IMR-90 (cell line): ENCODE results near the gene IL1A. TPM values are rescaled to one million over a fixed set of nuclear protein-coding genes. Genes with fewer than 3 reads are reported as not detected.

ENCODE experiments used
- ATAC-seq: fragments of 200-7000 bp; cut with Tn5 transposase; 2 replicates; pipeline ENCODE4 v1.9.1; 2020; ENCODE audit warnings: low read depth, mild to moderate bottlenecking, moderate library complexity
- Bru-seq: library from RNA; stranded (reverse); fragments of 400-500 nt; gene quantifications from one replicate; lab custom pipeline; 2021; lab: Mats Ljungman, UMichigan
- BruChase-seq, 2 experiments: library from RNA; stranded (reverse); fragments of 400-500 nt; gene quantifications; one replicate each; lab custom pipeline; 2021; lab: Mats Ljungman, UMichigan
- BruUV-seq: library from RNA; stranded (reverse); fragments of 400-500 nt; replicated peaks from 2 replicates; lab custom pipeline; 2021; lab: Mats Ljungman, UMichigan
- CTCF ChIA-PET: fragments of 300-600 bp; formaldehyde crosslinking; extraction: SDS; loops from one replicate; lab custom pipeline; 2021; ENCODE audit warnings: antibody characterized with exemption; lab: Yijun Ruan, JAX
- POLR2A ChIA-PET: fragments of 300-600 bp; sonication (Branson Sonifier 250); formaldehyde crosslinking; loops from one replicate; lab custom pipeline; 2022; ENCODE audit warnings: antibody characterized with exemption; ENCODE audit not compliant: unreplicated experiment; lab: Charles Lee
- DNase-seq: peaks from one replicate; pipeline ENCODE4 v3.0.0; 2013
- H2AFZ ChIP-seq: replicated peaks from 2 replicates; pipeline ENCODE3; 2013; ENCODE audit warnings: low read length, mild to moderate bottlenecking; ENCODE audit not compliant: poor library complexity
- H2AK5ac ChIP-seq: 2 replicates; pipeline ENCODE4 v1.6.1; 2013; ENCODE audit warnings: low read depth, low read length, inconsistent platforms
- H2AK9ac ChIP-seq: replicated peaks from 2 replicates; pipeline ENCODE3; 2013; ENCODE audit warnings: mild to moderate bottlenecking, low read depth, low read length, moderate library complexity; ENCODE audit not compliant: poor library complexity
- H2BK120ac ChIP-seq: 2 replicates; pipeline ENCODE4 v1.6.1; 2013; ENCODE audit warnings: low read depth, low read length, inconsistent platforms
- H2BK15ac ChIP-seq: 3 replicates; pipeline ENCODE4 v1.6.1; 2013; ENCODE audit warnings: low read depth, low read length, inconsistent platforms
- H2BK20ac ChIP-seq: 2 replicates; pipeline ENCODE4 v1.6.1; 2013; ENCODE audit warnings: low read depth, mild to moderate bottlenecking, inconsistent platforms, low read length, moderate library complexity
- H2BK5ac ChIP-seq: 2 replicates; pipeline ENCODE4 v1.6.1; 2013; ENCODE audit warnings: mild to moderate bottlenecking, low read depth, low read length, inconsistent platforms; ENCODE audit not compliant: poor library complexity, severe bottlenecking
- H3K14ac ChIP-seq: replicated peaks from 2 replicates; pipeline ENCODE4 v1.6.1; 2013; ENCODE audit warnings: low read depth, low read length, inconsistent platforms
- H3K18ac ChIP-seq: 2 replicates; pipeline ENCODE4 v1.6.1; 2013; ENCODE audit warnings: low read depth, low read length, control low read depth
- H3K23ac ChIP-seq: 2 replicates; pipeline ENCODE4 v1.6.1; 2013; ENCODE audit warnings: low read depth, low read length, inconsistent platforms
- H3K27ac ChIP-seq: 2 replicates; pipeline ENCODE4 v1.5.1; 2013; ENCODE audit warnings: mild to moderate bottlenecking, control low read depth, low read length; ENCODE audit not compliant: insufficient read depth
- H3K27me3 ChIP-seq: 2 replicates; pipeline ENCODE4 v1.6.1; 2013; ENCODE audit warnings: low read length; ENCODE audit not compliant: control insufficient read depth, insufficient read depth
- H3K36me3 ChIP-seq: 2 replicates; pipeline ENCODE4 v1.6.1; 2013; ENCODE audit warnings: low read length, mixed read lengths; ENCODE audit not compliant: control insufficient read depth, insufficient read depth
- H3K4ac ChIP-seq: 2 replicates; pipeline ENCODE4 v1.6.1; 2013; ENCODE audit warnings: low read depth, low read length, inconsistent platforms
- H3K4me1 ChIP-seq: 2 replicates; pipeline ENCODE4 v1.6.1; 2013; ENCODE audit warnings: low read length, mixed read lengths; ENCODE audit not compliant: control insufficient read depth, insufficient read depth
- H3K4me2 ChIP-seq: 2 replicates; pipeline ENCODE4 v1.6.1; 2013; ENCODE audit warnings: low read depth, mild to moderate bottlenecking, control low read depth, low read length, moderate library complexity
- H3K4me3 ChIP-seq: 2 replicates; pipeline ENCODE4 v1.5.1; 2013; ENCODE audit warnings: low read depth, mild to moderate bottlenecking, control low read depth, low read length, moderate library complexity; ENCODE audit not compliant: insufficient read depth
- H3K56ac ChIP-seq: 2 replicates; pipeline ENCODE4 v1.6.1; 2013; ENCODE audit warnings: low read length, inconsistent platforms; ENCODE audit not compliant: insufficient read depth; ENCODE audit errors: extremely low read depth
- H3K79me1 ChIP-seq, 2 experiments: 2 replicates each; pipeline ENCODE4 v1.6.1; 2013; ENCODE audit warnings: low read length in 2 of 2, inconsistent platforms in 1 of 2, low read depth in 1 of 2
- H3K9ac ChIP-seq: 2 replicates; pipeline ENCODE4 v1.6.1; 2013; ENCODE audit warnings: low read depth, low read length, control low read depth
- H3K9me1 ChIP-seq: 2 replicates; pipeline ENCODE4 v1.6.1; 2013; ENCODE audit warnings: low read length, inconsistent platforms; ENCODE audit not compliant: insufficient read depth
- H3K9me3 ChIP-seq: 2 replicates; pipeline ENCODE4 v1.6.1; 2013; ENCODE audit warnings: low read length; ENCODE audit not compliant: control insufficient read depth, insufficient read depth
- H4K20me1 ChIP-seq: 2 replicates; pipeline ENCODE4 v1.6.1; 2013; ENCODE audit warnings: low read length, inconsistent platforms; ENCODE audit not compliant: insufficient read depth
- H4K5ac ChIP-seq: 2 replicates; pipeline ENCODE4 v1.6.1; 2013; ENCODE audit warnings: mild to moderate bottlenecking, low read depth, low read length, control low read depth
- H4K8ac ChIP-seq, 2 experiments: 2 replicates each; pipeline ENCODE4 v1.6.1; 2013; ENCODE audit warnings: low read depth in 2 of 2, low read length in 2 of 2, control low read depth in 1 of 2, inconsistent platforms in 1 of 2
- H4K91ac ChIP-seq: 2 replicates; pipeline ENCODE4 v1.6.1; 2013; ENCODE audit warnings: low read depth, low read length, inconsistent platforms; ENCODE audit not compliant: insufficient read depth
- MAFK ChIP-seq: IDR thresholded peaks from 2 replicates; pipeline ENCODE4 v1.6.1; 2012; ENCODE audit warnings: low read depth, low read length, improper control_type of control experiment
- RFX5 ChIP-seq: IDR thresholded peaks from 2 replicates; pipeline ENCODE4 v1.8.0; 2012; ENCODE audit warnings: low read depth, mild to moderate bottlenecking, low read length, moderate library complexity
- SMC3 ChIP-seq: fragments of 150-350 bp; IDR thresholded peaks from 2 replicates; pipeline ENCODE4 v1.6.1; 2016; ENCODE audit warnings: low read depth, mild to moderate bottlenecking, antibody characterized with exemption, low read length, moderate library complexity
- WGBS, 2 experiments: methylation state at CpG; one replicate each; pipeline versions ENCODE4 v1.1.5 to v1.1.7; 2013; ENCODE audit warnings: missing lambda C conversion rate in 2 of 2; ENCODE audit not compliant: insufficient read length in 1 of 2; ENCODE audit errors: extremely low coverage in 2 of 2; 5-methylcytosine and 5-hydroxymethylcytosine counted together
- dilution Hi-C: fragments of 300-500 bp; cut with HindIII; formaldehyde crosslinking; loops from one replicate; pipeline ENCODE4 v1.14.3; 2018; ENCODE audit warnings: low sequenced_read_pairs; ENCODE audit not compliant: unreplicated experiment
- in situ Hi-C: fragments of 300-500 bp; cut with MboI; formaldehyde crosslinking; loops from 3 replicates; pipeline ENCODE4 v1.14.3; 2019; ENCODE audit warnings: low sequenced_read_pairs, inconsistent platforms, mixed read lengths
- intact Hi-C: fragments of 100-400 bp; cut with micrococcal nuclease; formaldehyde crosslinking; loops from 2 replicates; pipeline ENCODE4 v1.10.0; 2022
- long read RNA-seq: library from polyadenylated mRNA; unstranded; transcript quantifications from one replicate; pipeline ENCODE4 v2.0.0, GENCODE V29; 2021; ENCODE audit not compliant: unreplicated experiment
- polyA plus RNA-seq, 3 experiments: library from polyadenylated mRNA; depleted of rRNA; stranded (reverse); fragments of >200 nt; gene quantifications; 2 replicates each; pipeline ENCODE4 v1.2.3, GENCODE V29; 2012; ENCODE audit warnings: low replicate concordance in 1 of 3
- total RNA-seq: library from RNA; depleted of rRNA; stranded (reverse); fragments of >200 nt; gene quantifications from 2 replicates; pipeline ENCODE4 v1.2.3, GENCODE V29; 2012; rRNA removed

IL1A gene
- 0.83 and 1.1 TPM in 2 replicates for total RNA-seq
- polyA plus RNA-seq (2012; rRNA removed) = 0.39 and 0.48 TPM in 2 replicates
- 0.05 and 0.30 TPM in 2 replicates for polyA plus RNA-seq (2012; cell fraction: cytosol; rRNA removed)
- polyA plus RNA-seq (2012; cell fraction: nucleus; rRNA removed; ENCODE audit: low replicate concordance) = 0.08 and 1.6 TPM in 2 replicates
- percentile 19 among the genes with signal in this experiment for Bru-seq, nascent RNA
- percentile 11 among the genes with signal in this experiment for BruChase-seq, experiment 1, labeled RNA remaining after a 6-hour chase
- percentile 11 among the genes with signal in this experiment for BruChase-seq, experiment 2, labeled RNA remaining after a 2-hour chase
- long read RNA-seq = 0 reads

GRCh38 chr2:112784199-112785189, at the start of gene IL1A:
Gene IL1A (minus strand): TSS chr2:112784493. CDS start chr2:112783770, 723 bp downstream.
- no peak within 1 kb of the TSS for H2BK120ac ChIP-seq
- H3K27ac ChIP-seq = no peak within 1 kb of the TSS
- H2BK20ac ChIP-seq = peak within 1 kb of the TSS; percentile 35; the same call in 1 of the 2 replicates
- H3K56ac ChIP-seq = no peak within 1 kb of the TSS
- H4K5ac ChIP-seq = no peak within 1 kb of the TSS
- intact Hi-C loops = no loop called here
- no peak within 1 kb of the TSS for H3K14ac ChIP-seq
- ChIA-PET CTCF (interaction anchor here (0.5 to 1.2 kb wide), 2 partner anchors 12 to 80 kb away, joined by 3 to 4 read pairs; no protein-coding TSS in a partner anchor), POLR2A (no interaction called here)
- H2AFZ ChIP-seq = no peak within 1 kb of the TSS
- H3K36me3 ChIP-seq = no peaks in the 10 kb centered on the region
- H3K4me2 ChIP-seq = peak within 1 kb of the TSS; percentile 72
- BruUV-seq = no TSS peak
- no CpG with 5 or more reads among the region's 13 CpGs for WGBS, 2 experiments
- ATAC-seq (peak; percentile 69), DNase-seq (peak; percentile 77)
- no peaks in the 10 kb centered on the region for H4K20me1 ChIP-seq
- H2BK5ac ChIP-seq = no peak within 1 kb of the TSS
- H3K79me1 ChIP-seq = no peaks in the 10 kb centered on the region
- no peak within 1 kb of the TSS; the same call in 1 of the 2 replicates for H3K4ac ChIP-seq
- TF ChIP-seq RFX5 = no peak
- peak; percentile 16; the same call in 1 of the 2 replicates for TF ChIP-seq MAFK
- no peak for TF ChIP-seq SMC3
- H3K4me3 ChIP-seq = peak within 1 kb of the TSS; percentile 12; the same call in 1 of the 2 replicates
- dilution Hi-C loops = no loop called here
- in situ Hi-C loops = no loop called here
- no peak within 1 kb of the TSS for H4K8ac ChIP-seq
- no peak within 1 kb of the TSS for H3K18ac ChIP-seq
- no peaks in the 10 kb centered on the region for H3K27me3 ChIP-seq
- no peaks in the 10 kb centered on the region for H3K9me3 ChIP-seq
- H3K4me1 ChIP-seq = no peaks in the 10 kb centered on the region
- no peak within 1 kb of the TSS for H4K91ac ChIP-seq
- no peak within 1 kb of the TSS for H2AK5ac ChIP-seq
- no peak within 1 kb of the TSS for H3K9ac ChIP-seq
- no peaks in the 10 kb centered on the region for H3K9me1 ChIP-seq
- H2BK15ac ChIP-seq = no peak within 1 kb of the TSS
- no peak within 1 kb of the TSS for H3K23ac ChIP-seq
- H2AK9ac ChIP-seq = no peak within 1 kb of the TSS
